Panc1 (cell line): Measurements from ENCODE around the gene RAMP1.

ENCODE experiments used
- POLR2AphosphoS5 ChIP-seq: IDR thresholded peaks from 2 replicates; pipeline ENCODE4 v1.6.1; 2012; ENCODE audit warnings: mild to moderate bottlenecking, low read depth, low read length, moderate library complexity
- TCF7L2 ChIP-seq: IDR thresholded peaks from 2 replicates; pipeline ENCODE4 v1.6.1; 2011; ENCODE audit warnings: mild to moderate bottlenecking, low read depth, low read length, inconsistent platforms
- TF ChIP-seq, protein P1 (sequence below): fragments of 450-650 bp; IDR thresholded peaks from 2 replicates; pipeline ENCODE4 v1.5.1; 2017; ENCODE audit warnings: mild to moderate bottlenecking

DNA sequence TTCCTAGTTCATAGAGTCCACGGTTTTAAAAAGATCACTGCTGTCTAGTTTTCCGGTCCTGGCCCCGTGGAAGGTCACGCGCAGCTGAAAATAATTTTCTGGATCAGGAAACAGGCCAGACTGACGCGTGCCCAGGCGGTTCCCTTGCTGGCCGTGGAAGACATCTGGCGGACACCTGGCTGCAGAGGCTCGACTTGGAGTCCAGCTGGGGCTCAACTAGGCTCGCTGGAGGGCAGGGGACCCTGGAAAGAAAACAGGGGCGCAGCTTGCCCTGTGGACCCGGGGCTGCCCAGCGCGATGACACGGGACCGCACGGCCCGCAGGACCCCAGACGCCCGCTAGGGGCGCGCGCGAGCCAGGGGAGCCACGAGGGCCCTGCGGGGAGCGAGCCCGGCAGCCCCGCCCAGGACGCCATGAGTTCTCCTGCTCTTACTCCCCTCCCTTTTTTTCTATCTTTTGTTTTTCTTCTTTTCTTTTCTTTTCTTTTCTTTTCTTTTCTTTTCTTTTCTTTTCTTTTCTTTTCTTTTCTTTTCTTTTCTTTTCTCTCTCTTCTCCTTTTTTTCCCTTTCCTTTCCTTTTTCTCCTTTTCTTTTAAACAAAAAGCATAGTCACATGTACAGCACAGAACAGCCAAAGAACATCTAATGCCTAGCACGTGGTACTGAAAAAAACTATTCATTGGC lies 64.2 kb downstream of the RAMP1 start:
- TF ChIP-seq, protein P1, sequence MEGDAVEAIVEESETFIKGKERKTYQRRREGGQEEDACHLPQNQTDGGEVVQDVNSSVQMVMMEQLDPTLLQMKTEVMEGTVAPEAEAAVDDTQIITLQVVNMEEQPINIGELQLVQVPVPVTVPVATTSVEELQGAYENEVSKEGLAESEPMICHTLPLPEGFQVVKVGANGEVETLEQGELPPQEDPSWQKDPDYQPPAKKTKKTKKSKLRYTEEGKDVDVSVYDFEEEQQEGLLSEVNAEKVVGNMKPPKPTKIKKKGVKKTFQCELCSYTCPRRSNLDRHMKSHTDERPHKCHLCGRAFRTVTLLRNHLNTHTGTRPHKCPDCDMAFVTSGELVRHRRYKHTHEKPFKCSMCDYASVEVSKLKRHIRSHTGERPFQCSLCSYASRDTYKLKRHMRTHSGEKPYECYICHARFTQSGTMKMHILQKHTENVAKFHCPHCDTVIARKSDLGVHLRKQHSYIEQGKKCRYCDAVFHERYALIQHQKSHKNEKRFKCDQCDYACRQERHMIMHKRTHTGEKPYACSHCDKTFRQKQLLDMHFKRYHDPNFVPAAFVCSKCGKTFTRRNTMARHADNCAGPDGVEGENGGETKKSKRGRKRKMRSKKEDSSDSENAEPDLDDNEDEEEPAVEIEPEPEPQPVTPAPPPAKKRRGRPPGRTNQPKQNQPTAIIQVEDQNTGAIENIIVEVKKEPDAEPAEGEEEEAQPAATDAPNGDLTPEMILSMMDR, result peak; percentile 100
- TF ChIP-seq POLR2AphosphoS5 (no peak), TCF7L2 (no peak)
